Stimulated activated CD4-positive, alpha-beta T cell treated with anti-CD3 and anti-CD28 coated beads, Interleukin-4, amount 100 ng/mL, for 4 hours (primary cell): ENCODE data around the gene RIMKLA.

Source experiments
- DNase-seq, 2 experiments: peaks; one replicate each; pipeline ENCODE4 v3.0.0-alpha.2; 2020

The RIMKLA gene, protein sequence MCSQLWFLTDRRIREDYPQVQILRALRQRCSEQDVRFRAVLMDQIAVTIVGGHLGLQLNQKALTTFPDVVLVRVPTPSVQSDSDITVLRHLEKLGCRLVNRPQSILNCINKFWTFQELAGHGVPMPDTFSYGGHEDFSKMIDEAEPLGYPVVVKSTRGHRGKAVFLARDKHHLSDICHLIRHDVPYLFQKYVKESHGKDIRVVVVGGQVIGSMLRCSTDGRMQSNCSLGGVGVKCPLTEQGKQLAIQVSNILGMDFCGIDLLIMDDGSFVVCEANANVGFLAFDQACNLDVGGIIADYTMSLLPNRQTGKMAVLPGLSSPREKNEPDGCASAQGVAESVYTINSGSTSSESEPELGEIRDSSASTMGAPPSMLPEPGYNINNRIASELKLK

DNA sequence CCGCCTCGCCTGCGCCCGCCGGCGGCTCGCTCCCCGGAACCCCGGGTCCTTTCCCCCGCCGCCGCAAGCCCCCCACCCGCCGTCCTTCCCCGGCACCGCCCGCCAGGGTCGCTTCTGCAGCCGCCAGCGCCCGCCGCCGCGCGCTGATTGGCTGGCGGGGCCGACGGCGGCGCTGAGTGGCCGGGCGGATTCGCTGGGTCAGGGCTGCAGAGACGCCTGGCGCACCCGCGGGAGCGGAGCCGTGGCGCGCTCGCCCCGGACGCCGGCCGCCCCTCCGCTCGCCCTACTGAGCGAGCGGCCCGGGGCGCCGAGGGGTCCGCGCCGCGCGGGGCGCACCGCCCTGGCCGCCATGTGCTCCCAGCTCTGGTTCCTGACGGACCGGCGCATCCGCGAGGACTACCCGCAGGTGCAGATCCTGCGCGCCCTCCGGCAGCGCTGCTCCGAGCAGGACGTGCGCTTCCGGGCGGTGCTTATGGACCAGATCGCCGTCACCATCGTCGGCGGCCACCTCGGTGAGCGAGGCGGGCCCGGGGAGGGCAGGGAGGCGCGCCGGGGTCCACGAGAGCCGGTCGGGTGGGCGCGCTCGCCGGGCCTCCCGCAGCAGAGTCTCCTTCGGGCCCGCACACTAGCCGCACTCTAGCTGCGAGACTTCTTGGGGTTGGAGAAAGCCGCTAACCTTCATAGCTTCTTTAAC is at the start of gene RIMKLA:
Gene RIMKLA, plus strand, starts transcription at position 207 of the 694 bp plus-strand sequence. Its CDS starts 143 bp downstream, at position 350.
- peak; percentile 11 to 53 for DNase-seq

DNA sequence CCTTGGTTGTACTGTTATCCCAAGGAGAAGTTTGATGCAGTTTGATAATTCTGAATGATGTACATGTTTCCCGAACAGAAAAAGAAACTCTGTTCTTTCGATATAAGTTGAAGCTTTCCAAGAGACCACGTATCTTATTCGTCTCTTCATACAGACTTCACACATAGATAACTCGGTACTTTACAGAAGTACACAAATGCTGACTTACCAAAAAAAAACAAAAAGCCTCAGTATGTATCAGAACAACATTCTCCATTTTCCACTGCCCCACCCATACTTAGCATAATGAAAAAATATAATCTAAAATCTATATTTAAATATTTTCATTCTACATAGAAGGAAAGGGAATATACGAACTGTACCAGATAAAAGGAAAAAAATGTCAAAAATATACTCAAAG is 47.7 kb upstream of the RIMKLA start:
- DNase-seq, result no peak

DNA sequence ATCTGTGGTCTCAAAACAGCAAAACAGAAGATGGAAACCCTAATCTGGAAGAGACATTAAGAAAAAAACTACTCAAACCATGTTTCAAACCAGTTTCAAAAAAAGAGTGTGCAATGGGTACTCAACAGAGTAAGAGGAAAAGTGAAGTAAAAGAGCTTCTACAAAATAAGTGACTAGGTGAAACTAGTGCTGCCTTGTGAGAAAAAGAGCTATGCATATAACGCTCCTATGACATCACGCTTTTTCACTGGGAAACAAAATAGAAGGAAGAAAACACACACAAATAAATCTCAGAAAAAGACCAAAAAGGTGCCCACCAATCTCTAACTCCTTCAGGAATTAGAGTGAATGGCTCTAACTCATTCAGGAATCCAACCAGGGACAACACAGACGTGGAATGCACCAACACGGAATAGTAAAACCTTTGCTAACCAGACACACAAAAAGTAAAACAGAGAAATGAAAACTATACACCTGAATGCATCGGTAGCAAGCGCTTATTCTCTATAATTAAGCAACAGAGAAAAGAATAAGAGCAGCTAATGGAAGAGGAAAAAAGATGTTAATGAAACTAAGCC is 46.8 kb upstream of the RIMKLA start:
- no peak for DNase-seq

DNA sequence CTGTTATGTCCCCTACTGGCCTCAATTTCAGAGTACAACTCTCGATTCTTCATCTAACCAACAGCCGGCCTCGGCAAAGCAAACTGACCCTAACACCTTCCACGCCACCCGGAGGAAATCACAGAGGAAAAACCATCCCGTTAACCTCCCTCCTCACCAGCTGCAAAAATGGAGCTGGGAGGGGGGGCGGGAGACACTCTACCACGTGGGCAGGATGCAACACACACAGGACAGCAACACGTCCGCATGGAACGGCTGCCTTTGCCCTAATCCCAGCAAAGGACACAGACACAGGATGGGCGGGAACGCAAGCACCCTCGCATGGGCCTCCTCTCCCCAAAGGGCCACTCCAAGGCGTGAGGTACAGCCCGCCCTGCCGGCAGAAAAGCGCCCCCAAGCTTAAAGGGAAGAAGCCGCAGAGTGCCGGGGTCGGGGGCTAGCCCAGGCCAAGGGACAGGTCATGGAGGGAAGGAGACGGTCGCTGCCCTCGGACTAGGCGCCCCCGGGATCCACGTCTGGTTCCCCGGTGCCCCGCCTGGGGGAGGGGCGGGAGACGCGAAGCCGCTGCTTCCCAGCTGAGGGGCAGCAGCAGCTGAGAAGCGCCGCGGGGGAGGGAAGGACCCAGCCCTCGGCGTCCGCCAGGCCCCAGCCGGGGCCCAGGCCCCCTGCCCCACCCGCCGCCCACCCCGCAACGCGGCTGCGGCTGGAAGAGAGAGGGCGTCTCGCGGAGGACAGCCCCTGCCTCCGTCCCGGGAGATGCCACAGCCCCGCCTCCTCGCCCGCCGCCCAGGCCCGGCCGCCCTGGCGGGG is 46.1 kb upstream of the RIMKLA start:
- DNase-seq, result peak; percentile 18 to 21

DNA sequence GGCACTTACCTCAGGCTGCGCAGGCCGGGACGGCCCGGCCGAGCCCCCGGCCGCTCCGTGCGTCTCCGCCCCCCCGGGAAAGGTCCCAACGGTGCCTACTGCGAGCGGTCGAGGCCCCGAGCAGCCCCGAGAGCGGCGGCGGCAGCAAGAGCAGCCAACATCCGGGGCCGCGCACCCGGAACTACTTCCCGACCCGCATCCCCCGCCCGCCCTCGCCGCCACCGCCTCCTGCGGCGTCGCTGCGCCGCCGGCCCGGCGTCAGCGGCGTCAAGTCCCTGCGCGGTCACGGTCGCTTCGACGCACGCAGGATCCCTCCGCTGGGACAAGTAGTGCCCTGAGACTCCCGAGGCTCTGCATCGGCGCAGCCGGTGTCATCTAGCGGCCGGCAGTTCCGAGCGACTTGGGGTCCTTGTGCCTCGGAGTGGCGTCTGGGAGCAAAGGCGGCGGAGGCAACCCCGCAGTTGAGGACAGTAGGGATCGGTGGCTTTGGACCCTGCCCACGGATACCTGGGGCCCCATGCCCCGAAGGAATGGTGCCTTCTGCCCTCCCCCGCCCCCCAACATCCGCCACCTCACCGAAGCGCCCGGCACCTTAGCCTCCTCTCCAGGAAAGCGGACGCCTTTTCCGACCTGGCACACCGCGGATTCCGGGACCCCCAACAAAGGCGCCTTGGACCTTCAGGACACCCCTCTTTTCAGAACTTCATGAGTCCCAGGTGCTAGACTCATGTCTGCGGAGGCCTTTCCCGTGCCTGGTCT is 45.4 kb upstream of the RIMKLA start, which contains the start of gene FOXJ3:
Gene FOXJ3, minus strand, starts transcription at position 186 of the 759 bp plus-strand sequence. CDS start 24,142 bp downstream, outside the sequence.
- peak; percentile 89 to 93 for DNase-seq

DNA sequence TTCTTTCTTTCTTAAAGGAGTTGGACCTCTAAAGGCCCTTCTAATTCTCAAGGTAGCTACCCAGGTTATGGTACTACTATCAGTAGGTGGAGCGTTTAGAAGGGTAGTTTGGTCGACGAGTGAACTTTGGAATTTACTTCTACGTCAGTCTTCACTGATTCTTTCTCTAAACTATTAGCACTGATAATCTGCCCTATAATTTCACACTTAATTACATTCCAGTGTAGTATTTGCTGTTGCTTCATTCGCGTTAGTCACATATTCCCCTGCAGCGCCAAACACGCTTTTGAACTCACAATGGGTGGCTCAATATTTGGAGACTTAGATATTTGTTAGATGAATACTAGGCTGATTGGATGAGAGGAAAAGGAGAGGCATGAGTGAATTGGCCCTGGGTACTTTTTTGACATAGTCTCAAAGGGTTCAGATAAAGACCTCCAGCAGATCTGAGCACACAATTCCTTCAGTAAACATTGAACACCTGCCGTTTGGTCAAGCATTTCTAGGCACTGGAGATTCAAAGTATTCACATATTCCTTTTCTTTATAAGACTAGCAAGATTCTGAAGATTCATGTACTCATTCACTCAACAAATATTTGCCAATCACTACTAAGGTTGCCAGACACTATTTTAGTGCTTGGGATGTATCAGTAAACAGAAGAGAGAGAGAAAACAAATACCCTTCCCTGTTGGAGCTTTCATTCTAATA is 44.6 kb upstream of the RIMKLA start:
- DNase-seq, result peak in 1 of 2 experiments; percentile 13

DNA sequence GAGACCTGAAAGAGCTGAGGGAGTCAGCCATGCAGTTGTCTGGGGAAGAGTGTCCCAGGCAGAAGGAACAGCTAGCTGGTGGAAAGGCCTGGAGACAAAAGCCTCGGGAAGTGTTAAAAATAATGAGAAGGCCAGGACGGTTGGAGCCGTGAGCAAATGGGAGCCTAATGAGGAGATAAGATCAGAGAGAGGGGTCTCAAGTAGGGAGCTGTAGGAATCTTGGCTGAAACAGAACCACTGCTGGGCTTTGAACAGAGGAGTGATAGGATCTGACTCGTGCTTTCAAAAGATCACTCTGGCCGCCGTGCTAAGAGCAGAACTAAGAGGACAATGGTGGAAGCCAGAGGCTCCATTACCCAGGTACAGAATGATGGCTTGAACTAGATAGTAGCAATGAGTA is 43.6 kb upstream of the RIMKLA start:
- DNase-seq, result no peak

DNA sequence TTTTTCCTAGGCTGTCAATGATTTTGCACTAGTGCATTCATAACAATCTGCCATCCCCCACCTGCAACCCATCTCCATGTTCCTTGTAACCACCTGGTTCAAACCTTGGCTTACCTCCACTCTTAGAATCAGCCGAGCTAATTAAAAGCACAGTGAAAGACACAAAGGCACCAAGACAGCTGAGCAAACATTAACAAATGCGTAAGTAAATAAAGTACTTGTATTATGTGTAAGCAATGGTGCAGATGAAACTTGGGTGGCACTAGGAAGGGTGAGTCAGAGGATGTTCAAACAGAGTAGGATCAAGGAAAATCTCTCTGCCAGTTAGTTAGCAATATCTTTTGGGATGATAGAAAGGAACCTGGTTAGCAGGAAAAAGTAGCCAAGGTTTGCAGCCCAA is 40.5 kb upstream of the RIMKLA start:
- DNase-seq, result no peak

DNA sequence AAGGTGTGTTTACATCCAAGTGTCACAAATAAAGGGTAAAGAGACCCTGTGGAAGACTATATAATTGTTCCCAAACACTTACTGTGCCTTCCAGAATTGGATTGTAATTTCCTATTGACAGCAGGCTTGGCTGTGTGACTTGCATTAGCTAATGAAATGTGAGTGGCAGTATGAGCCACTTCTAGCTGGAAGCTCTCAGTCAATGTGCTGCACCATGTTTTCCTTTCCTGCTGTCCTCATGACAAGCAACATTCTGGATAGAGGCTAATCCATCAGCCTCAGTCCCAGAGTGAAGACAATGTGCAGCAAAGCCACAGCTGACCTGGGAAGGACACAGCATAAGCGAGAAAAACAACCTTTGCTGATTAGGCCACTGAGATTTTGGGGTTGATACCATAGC is 39.7 kb upstream of the RIMKLA start:
- DNase-seq, result no peak

DNA sequence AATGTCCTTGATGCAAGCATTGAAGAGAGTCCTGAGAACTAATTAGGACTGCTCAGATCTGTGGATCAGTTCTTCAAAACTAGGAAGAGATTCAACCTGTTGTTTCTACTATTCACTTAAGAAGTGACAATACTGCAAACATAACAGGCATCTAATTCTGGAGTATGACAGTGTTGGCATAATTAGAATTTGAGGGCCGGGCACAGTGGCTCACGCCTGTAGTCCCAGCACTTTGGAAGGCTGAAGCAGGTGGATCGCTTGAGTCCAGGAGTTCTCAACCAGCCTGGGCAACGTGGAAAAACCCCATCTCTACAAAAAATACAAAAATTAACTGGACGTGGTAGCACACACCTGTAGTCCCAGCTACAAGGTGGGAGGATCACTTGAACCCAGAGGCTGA is 37.5 kb upstream of the RIMKLA start:
- no peak for DNase-seq

DNA sequence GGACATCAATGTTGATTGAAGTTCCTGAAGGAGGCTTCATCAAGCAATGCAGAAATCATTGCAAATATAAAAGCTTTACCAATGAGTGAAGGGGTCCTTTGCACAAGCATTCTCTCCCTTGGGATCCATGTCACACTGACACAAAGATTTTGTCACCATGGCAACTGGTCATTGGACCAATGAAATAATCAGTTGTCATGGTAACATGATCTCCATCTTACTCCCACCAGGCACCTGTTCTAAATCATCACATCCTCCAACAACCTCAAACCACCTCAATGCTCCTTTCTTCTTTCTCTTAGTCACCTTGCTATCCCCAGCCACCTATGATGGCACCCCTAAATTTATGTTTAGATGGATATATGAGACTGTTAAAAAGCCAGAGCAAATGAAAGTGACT is 32.1 kb upstream of the RIMKLA start:
- no peak for DNase-seq

DNA sequence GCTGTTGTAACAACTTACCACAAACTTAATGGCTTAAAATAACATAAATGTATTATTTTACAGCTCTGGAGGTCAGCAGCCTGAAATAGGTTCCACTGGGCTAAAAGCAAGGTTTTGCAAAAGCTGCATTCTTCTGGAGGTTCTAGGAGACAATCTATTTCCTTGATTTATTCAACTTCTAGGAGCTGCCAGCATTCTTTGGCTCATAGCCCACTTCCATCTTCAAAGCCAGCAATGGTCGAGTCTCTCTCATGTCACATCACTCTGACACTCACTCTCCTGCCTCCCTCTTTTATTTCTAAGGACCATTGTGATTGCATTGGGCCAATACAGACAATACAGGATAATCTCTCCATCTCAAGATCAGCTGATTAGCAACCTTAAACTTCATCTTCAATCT is 30.5 kb upstream of the RIMKLA start:
- no peak for DNase-seq

DNA sequence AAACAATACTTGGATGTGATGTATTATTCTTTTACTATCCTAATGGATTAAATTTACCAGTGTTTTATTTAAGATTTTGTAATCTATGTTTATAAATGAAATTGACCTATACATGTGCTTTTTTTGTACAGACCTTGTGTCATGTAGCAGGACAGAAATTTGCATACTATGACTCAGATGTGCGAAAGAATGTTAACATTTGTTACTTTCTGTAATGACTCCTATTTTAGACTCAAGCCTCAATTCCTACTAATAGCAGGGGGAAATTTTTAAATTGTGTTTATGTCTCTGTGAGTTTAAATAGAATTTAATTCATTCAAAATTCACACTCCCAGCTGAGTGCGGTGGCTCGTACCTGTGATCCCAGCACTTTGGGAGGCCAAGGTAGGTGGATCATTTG is 21.8 kb upstream of the RIMKLA start:
- no peak for DNase-seq

DNA sequence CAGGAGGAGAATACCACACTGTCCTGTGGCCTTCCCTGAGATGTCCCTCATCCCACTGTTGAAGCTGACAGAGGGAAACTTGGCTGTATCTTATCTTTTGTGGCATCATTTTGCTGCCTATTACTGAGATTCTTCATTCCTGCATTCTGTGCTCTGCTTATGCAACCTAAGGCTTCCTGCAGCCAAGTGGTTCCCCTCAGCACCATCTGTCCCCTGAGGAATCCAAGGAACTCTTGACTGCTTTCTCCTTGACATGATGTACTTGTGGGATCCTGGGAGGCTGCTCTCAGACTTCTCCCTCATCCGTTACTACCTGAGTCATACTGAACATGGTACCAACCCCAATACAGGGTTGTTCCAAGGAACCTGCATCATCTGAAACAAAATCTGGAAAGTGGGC is 21.1 kb upstream of the RIMKLA start:
- DNase-seq, result no peak

DNA sequence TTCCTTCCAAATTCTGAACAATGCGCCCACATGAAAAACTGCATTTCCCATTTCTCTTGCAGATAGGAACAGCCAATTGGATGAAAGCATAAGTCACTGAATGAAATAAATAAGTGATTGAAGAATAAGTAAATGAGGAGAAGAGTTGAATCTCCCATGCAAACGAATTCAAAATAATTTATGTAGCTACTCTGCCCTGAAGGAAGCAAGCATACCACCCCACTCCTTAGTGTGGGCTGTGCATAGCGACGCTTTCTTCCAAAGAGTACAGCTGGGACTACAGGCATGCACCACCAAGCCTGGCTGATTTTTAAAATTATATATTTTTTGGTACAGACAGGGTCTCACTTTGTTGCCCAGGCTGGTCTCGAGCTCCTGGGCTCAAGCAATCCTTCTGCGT is 16.5 kb upstream of the RIMKLA start:
- no peak for DNase-seq

DNA sequence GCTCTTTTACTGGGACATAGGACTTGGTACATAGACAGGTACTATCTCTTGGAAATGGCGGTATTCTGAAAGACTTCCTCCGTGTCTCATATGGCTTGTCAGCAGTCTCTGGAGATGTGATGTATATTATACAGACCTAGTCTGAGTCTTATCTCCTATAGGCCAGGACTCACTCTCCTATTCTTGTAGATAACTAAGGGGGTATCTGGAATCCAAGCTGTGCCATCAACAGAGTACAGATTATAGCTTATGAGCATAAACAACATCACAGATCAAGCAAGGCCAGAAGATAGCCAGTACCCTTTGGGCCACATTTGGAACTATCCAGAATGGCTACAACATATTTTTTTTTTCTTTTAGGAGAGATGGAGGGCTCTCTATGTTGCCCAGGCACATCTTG is 16.1 kb upstream of the RIMKLA start:
- DNase-seq, result no peak

DNA sequence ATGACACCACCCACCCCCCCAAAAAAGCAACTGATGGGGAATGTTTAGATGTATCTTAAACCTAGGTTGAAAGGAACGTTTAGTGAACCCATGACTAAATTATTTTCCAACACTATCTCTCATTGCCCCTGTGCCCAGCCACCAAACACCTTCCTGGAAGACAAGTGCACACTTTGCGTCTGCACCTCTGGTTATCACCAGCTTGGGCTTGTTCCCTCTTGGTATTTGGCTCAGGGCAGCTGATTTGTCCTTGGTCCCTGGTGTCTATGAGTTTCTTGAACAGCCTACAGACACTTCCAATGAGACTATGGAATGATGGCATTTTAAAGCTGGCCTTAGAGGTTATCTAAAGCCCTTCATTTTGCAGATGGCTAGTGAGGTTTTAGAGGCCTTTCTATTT is 15.5 kb upstream of the RIMKLA start:
- no peak for DNase-seq

DNA sequence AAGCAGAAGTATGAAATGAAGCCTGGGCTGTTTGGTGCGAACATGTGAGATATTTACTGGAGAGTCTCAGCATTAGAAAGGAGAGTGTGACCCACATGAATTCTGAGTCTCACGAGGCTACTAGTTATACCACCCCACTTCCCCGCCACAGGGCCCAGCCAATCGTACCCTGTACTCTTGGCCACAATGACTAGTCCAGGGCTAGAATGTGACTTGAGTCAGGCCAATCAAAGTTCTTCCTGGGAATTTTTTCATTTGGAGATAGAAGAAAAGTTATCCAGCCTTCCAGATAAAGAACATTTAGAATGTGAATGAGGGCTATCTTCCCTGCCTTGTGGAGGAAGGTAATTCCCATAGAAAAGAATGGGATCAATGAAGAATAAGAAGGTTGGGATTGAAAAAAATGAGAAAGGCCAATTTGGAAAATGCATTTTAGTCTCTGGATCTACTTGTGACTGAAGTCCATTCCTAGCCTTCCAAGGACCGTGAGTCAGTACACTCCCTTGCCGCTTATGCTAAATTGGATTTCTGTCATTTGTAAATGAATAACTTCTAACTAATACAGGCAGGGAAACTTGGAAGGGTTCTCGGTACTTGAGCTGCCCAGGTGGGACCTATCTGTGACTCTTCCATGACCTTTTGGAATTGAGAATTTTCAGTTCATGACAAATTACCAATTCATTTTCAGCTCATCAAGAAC is 12.3 kb upstream of the RIMKLA start:
- no peak for DNase-seq

DNA sequence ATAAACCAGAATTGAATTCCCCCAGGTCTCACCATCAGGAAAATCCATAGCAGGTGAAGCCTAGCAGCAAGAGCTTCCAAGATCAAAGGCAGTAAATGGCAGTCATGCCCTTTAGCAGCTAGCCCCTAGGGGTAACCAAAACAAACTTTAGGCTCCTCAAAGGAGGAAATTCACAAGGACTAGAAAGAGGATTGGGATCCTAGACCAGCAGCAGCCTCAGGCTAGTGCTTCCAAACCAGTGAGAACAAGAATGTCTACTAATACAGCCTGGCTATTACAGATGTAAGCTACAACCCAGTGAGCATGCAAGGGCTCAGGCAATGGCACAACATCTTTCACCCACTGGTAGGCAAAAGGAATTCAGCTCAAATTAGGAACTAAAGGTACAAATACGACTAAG is 11.1 kb upstream of the RIMKLA start:
- DNase-seq, result no peak

DNA sequence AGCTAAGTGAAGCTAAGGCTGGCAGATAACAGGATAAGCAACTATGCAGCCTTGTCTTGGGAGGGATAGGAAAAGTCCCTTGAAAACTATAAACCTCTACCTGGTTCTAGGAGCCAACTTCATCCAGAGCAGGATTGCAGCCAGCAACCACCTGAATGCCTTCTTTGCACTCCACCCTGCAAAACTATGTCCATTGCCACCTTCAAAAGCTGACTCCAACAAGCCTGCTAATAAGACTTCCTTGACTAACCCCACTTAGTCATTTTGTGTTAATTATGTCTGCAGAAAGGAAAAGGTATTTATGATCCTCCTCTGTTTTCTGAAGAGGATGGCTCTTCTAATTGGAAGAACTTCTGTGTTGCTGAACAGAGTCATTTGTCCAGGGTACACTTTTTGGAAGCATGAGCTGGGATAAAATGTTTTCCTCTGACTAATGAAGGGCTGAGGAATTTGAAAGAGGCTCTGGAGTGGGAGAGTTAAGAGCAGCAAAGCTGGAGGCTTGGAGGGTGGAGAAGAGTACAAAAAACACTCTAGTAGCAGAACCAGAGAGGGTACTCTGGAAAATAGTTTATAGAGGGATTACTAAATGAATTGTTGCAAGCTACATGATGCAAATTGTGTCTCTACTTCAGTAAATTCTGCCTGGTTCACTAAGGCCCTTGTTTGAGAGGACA is 9.6 kb upstream of the RIMKLA start:
- DNase-seq, result no peak
